ENCODE results near the gene RBBP5. TPM values are rescaled to one million over a fixed set of nuclear protein-coding genes. Genes with fewer than 3 reads are reported as not detected.

Gene RBBP5
- total and polyA plus RNA-seq, 2 experiments from 2014 or later = 14.1 to 26.5 TPM

GRCh38 chr1:205037539-205037938, 84.2 kb downstream of the RBBP5 start:
- Histone ChIP-seq H3K79me2 (replicated peaks; ENCODE audit: insufficient read depth) (no peaks in the 10 kb centered on the region), H3K27me3 (ENCODE audit: insufficient read depth) (peaks cover 6% of the 10 kb centered on the region; the same call in 1 of the 2 replicates), H2AFZ (no peak overlapping the region), H3F3A (replicated peaks; ENCODE audit: low read depth) (no peaks in the 10 kb centered on the region), H3K4me3 (no peak overlapping the region), H3K9me2 (ENCODE audit: insufficient read depth) (no peaks in the 10 kb centered on the region), H3K4me1 (ENCODE audit: insufficient read depth) (peaks cover 3% of the 10 kb centered on the region; the same call in 1 of the 2 replicates), H3K36me3 (ENCODE audit: insufficient read depth) (no peaks in the 10 kb centered on the region), H3K4me2 (no peak overlapping the region), H3K27ac (ENCODE audit: low read depth) (no peak overlapping the region), H4K20me1 (replicated peaks; ENCODE audit: insufficient read depth) (no peaks in the 10 kb centered on the region)
- ATAC-seq (no peak), DNase-seq (ENCODE audit: low spot score) (no peak)
- no peak overlapping the region for H3K4me3 Mint-ChIP-seq
- no peak overlapping the region for H3K27ac Mint-ChIP-seq
- no peaks in the 10 kb centered on the region for H3K4me1 Mint-ChIP-seq
- TF ChIP-seq ZNF114 (CRISPR knock-in tag; IDR thresholded peaks at IDR 0.05) = no peak
- no peak for TF ChIP-seq JUNB (IDR thresholded peaks at IDR 0.05; ENCODE audit: unreplicated experiment)
- TF ChIP-seq CTCF (conservative IDR thresholded peaks at IDR 0.05; ENCODE audit: low read depth in 2 of 2) = no peak
- TF ChIP-seq ETS1 (IDR thresholded peaks at IDR 0.05) = no peak
- no peak for TF ChIP-seq STAT1 (IDR thresholded peaks at IDR 0.05; ENCODE audit: unreplicated experiment)
- TF ChIP-seq CREB1 (CRISPR knock-in tag; IDR thresholded peaks at IDR 0.05; ENCODE audit: low read depth) = no peak
- TF ChIP-seq EZH2phosphoT487 (IDR thresholded peaks at IDR 0.05; ENCODE audit: unreplicated experiment) = no peak
- TF ChIP-seq NANOG (IDR thresholded peaks at IDR 0.05; ENCODE audit: borderline replicate concordance) = no peak
- TF ChIP-seq ZNF331 (CRISPR knock-in tag; IDR thresholded peaks at IDR 0.05; ENCODE audit: low read depth) = no peak
- TF ChIP-seq REST (IDR thresholded peaks at IDR 0.05; ENCODE audit: unreplicated experiment) = no peak
- no peak for TF ChIP-seq EZH2 (IDR thresholded peaks at IDR 0.05; ENCODE audit: low read depth, unreplicated experiment)
- TF ChIP-seq ZNF462 (CRISPR knock-in tag; IDR thresholded peaks at IDR 0.05) = no peak
- TF ChIP-seq POLR2AphosphoS5 (IDR thresholded peaks at IDR 0.05; ENCODE audit: low read depth) = no peak
- peaks cover 18% of the 10 kb centered on the region for H3K27me3 Mint-ChIP-seq (ENCODE audit: insufficient read depth, low read depth, poor library complexity)
- H3K9me3 Mint-ChIP-seq = no peaks in the 10 kb centered on the region; the same call in 2 of the 3 replicates
- no peaks in the 10 kb centered on the region for H3K36me3 Mint-ChIP-seq (ENCODE audit: low read depth)
